HepG2 (cell line): ENCODE results near the gene RCOR3.

ENCODE experiments used
- KDM5A ChIP-seq: fragments of 200-600 bp; sonication (generic); IDR thresholded peaks from 2 replicates; pipeline ENCODE4 v1.7.0; 2018; ENCODE audit warnings: antibody characterized with exemption, mild to moderate bottlenecking, low read length, borderline replicate concordance
- MEF2D ChIP-seq: sonication (generic); formaldehyde crosslinking; IDR thresholded peaks from 2 replicates; pipeline ENCODE4 v1.5.1; 2020; ENCODE audit warnings: mild to moderate bottlenecking, missing genetic modification reagents
- POLR2AphosphoS2 ChIP-seq: IDR thresholded peaks from 2 replicates; pipeline ENCODE4 v1.6.1; 2011; ENCODE audit warnings: low read depth, low read length, improper control_type of control experiment
- ZNF615 ChIP-seq: sonication (generic); formaldehyde crosslinking; IDR thresholded peaks from 2 replicates; pipeline ENCODE4 v1.5.0; 2020; ENCODE audit warnings: mild to moderate bottlenecking, missing genetic modification reagents, borderline replicate concordance
- TF ChIP-seq, protein P1 (sequence below): sonication (generic); formaldehyde crosslinking; IDR thresholded peaks from 2 replicates; pipeline ENCODE4 v1.4.0; 2020; ENCODE audit warnings: missing genetic modification reagents
- TF ChIP-seq, protein P2 (sequence below): sonication (generic); formaldehyde crosslinking; IDR thresholded peaks from 2 replicates; pipeline ENCODE4 v1.5.0; 2020; ENCODE audit warnings: mild to moderate bottlenecking, missing genetic modification reagents, moderate library complexity
- TF ChIP-seq, protein P3 (sequence below), 2 experiments: IDR thresholded peaks; 2 replicates each; pipeline ENCODE4 v1.6.1; 2011 to 2012; ENCODE audit warnings: low read length in 2 of 2, borderline replicate concordance in 1 of 2, low read depth in 1 of 2, mild to moderate bottlenecking in 1 of 2, moderate library complexity in 1 of 2
- TF ChIP-seq, protein P4 (sequence below): sonication (generic); formaldehyde crosslinking; IDR thresholded peaks from 2 replicates; pipeline ENCODE4 v1.4.0; 2020; ENCODE audit warnings: mild to moderate bottlenecking, low read depth, missing genetic modification reagents

DNA sequence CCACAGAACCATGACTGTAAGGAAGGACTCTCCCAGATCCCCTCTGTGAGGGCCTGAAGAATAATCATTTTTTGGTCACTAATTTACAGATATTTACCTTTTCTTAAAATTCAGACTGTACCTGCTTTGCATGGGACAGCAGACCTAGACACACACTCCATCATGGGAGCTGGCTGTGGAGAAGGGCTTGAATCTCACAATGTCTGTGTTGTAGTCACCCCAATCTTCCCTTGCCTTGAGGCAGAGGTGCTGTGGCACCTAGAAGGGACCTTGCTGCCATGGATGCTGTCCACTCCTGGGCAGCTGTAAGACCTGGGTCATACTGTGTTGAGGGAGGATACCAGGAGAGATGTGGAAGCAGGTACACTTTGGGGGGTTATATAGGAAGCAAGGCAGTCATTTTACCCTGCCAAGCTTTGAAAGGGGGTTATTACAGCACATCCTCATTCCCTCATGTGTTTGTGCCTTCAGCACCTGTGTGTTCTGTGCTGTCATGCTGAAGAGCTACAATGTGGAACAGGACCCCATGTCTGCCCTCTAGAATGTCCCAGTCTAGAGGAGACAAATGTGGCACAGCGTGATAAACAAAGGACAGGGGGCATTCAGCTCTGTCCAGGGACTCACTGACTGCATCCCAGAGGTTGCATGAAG is 94.5 kb downstream of the RCOR3 start:
- no peak for TF ChIP-seq POLR2AphosphoS2
- TF ChIP-seq, protein P1, sequence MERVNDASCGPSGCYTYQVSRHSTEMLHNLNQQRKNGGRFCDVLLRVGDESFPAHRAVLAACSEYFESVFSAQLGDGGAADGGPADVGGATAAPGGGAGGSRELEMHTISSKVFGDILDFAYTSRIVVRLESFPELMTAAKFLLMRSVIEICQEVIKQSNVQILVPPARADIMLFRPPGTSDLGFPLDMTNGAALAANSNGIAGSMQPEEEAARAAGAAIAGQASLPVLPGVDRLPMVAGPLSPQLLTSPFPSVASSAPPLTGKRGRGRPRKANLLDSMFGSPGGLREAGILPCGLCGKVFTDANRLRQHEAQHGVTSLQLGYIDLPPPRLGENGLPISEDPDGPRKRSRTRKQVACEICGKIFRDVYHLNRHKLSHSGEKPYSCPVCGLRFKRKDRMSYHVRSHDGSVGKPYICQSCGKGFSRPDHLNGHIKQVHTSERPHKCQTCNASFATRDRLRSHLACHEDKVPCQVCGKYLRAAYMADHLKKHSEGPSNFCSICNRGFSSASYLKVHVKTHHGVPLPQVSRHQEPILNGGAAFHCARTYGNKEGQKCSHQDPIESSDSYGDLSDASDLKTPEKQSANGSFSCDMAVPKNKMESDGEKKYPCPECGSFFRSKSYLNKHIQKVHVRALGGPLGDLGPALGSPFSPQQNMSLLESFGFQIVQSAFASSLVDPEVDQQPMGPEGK (CRISPR knock-in tag), result no peak
- TF ChIP-seq, protein P2, sequence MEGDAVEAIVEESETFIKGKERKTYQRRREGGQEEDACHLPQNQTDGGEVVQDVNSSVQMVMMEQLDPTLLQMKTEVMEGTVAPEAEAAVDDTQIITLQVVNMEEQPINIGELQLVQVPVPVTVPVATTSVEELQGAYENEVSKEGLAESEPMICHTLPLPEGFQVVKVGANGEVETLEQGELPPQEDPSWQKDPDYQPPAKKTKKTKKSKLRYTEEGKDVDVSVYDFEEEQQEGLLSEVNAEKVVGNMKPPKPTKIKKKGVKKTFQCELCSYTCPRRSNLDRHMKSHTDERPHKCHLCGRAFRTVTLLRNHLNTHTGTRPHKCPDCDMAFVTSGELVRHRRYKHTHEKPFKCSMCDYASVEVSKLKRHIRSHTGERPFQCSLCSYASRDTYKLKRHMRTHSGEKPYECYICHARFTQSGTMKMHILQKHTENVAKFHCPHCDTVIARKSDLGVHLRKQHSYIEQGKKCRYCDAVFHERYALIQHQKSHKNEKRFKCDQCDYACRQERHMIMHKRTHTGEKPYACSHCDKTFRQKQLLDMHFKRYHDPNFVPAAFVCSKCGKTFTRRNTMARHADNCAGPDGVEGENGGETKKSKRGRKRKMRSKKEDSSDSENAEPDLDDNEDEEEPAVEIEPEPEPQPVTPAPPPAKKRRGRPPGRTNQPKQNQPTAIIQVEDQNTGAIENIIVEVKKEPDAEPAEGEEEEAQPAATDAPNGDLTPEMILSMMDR (CRISPR knock-in tag), result no peak
- no peak for TF ChIP-seq MEF2D (CRISPR knock-in tag)
- TF ChIP-seq KDM5A, result no peak
- TF ChIP-seq, protein P3, sequence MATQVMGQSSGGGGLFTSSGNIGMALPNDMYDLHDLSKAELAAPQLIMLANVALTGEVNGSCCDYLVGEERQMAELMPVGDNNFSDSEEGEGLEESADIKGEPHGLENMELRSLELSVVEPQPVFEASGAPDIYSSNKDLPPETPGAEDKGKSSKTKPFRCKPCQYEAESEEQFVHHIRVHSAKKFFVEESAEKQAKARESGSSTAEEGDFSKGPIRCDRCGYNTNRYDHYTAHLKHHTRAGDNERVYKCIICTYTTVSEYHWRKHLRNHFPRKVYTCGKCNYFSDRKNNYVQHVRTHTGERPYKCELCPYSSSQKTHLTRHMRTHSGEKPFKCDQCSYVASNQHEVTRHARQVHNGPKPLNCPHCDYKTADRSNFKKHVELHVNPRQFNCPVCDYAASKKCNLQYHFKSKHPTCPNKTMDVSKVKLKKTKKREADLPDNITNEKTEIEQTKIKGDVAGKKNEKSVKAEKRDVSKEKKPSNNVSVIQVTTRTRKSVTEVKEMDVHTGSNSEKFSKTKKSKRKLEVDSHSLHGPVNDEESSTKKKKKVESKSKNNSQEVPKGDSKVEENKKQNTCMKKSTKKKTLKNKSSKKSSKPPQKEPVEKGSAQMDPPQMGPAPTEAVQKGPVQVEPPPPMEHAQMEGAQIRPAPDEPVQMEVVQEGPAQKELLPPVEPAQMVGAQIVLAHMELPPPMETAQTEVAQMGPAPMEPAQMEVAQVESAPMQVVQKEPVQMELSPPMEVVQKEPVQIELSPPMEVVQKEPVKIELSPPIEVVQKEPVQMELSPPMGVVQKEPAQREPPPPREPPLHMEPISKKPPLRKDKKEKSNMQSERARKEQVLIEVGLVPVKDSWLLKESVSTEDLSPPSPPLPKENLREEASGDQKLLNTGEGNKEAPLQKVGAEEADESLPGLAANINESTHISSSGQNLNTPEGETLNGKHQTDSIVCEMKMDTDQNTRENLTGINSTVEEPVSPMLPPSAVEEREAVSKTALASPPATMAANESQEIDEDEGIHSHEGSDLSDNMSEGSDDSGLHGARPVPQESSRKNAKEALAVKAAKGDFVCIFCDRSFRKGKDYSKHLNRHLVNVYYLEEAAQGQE (IDR thresholded peaks at IDR 0.05; ENCODE audit: borderline replicate concordance in 1 of 2, low read depth in 1 of 2, low read length in 2 of 2), result no peak
- no peak for TF ChIP-seq ZNF615 (CRISPR knock-in tag)
- TF ChIP-seq, protein P4, sequence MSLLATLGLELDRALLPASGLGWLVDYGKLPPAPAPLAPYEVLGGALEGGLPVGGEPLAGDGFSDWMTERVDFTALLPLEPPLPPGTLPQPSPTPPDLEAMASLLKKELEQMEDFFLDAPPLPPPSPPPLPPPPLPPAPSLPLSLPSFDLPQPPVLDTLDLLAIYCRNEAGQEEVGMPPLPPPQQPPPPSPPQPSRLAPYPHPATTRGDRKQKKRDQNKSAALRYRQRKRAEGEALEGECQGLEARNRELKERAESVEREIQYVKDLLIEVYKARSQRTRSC (CRISPR knock-in tag), result no peak
